HepG2 (cell line): Measurements from ENCODE around the gene GPR156. TPM values are rescaled to one million over a fixed set of nuclear protein-coding genes. Genes with fewer than 3 reads are reported as not detected.

Experiments
- ATAC-seq: fragments of 200-7000 bp; cut with Tn5 transposase; 3 replicates; pipeline ENCODE4 v1.9.1; 2020; ENCODE audit warnings: mild to moderate bottlenecking, moderate library complexity
- BruUV-seq: library from RNA; stranded (reverse); fragments of 400-500 nt; replicated peaks from 2 replicates; lab custom pipeline; 2021; lab: Mats Ljungman, UMichigan
- CTCF ChIA-PET: fragments of 300-600 bp; formaldehyde crosslinking; extraction: SDS; loops from one replicate; lab custom pipeline; 2021; ENCODE audit warnings: low total read pairs, inconsistent platforms, low intra/inter-chr PET ratio; lab: Yijun Ruan, JAX
- POLR2A ChIA-PET: fragments of 350-600 bp; sonication (Branson Sonifier 250); formaldehyde crosslinking; loops from one replicate; lab custom pipeline; 2020; ENCODE audit warnings: antibody characterized with exemption, inconsistent platforms; lab: Yijun Ruan, JAX
- DNase-seq: peaks from one replicate; pipeline ENCODE4 v3.0.0-alpha.2; 2015; ENCODE audit warnings: low spot score
- FAIRE-seq: peaks from 3 replicates; lab custom pipeline; 2011; peaks lifted over from hg19 to GRCh38; lab: Jason Lieb, UNC
- H2AFZ ChIP-seq: one replicate; pipeline ENCODE4 v1.6.1; 2011; ENCODE audit warnings: low read length, inconsistent platforms
- H3K27ac ChIP-seq: fragments of 300-600 bp; 3 replicates; pipeline ENCODE4 v1.8.0; 2011; ENCODE audit warnings: mixed run types, mild to moderate bottlenecking, mixed read lengths, low read length, inconsistent platforms; ENCODE audit not compliant: insufficient read depth; ENCODE audit errors: extremely low read length
- H3K27me3 ChIP-seq, 2 experiments: fragments of 200-600 bp in 1 of 2; 2 replicates in 1 of 2; 3 replicates in 1 of 2; pipeline versions ENCODE4 v1.6.0 to v1.8.0; 2011; ENCODE audit warnings: low read length in 2 of 2, mild to moderate bottlenecking in 2 of 2, moderate library complexity in 2 of 2, inconsistent platforms in 1 of 2; ENCODE audit not compliant: insufficient read depth in 2 of 2, control insufficient read depth in 1 of 2
- H3K36me3 ChIP-seq, 2 experiments: fragments of 200-600 bp in 1 of 2; replicated peaks in 1 of 2; 2 replicates in 1 of 2; 3 replicates in 1 of 2; pipeline versions ENCODE4 v1.5.1 to v1.8.0; 2011; ENCODE audit warnings: low read length in 2 of 2, inconsistent platforms in 1 of 2; ENCODE audit not compliant: insufficient read depth in 2 of 2, control insufficient read depth in 1 of 2
- H3K4me1 ChIP-seq: 2 replicates; pipeline ENCODE4 v1.5.1; 2012; ENCODE audit warnings: low read length, inconsistent platforms; ENCODE audit not compliant: insufficient read depth
- H3K4me2 ChIP-seq: 2 replicates; pipeline ENCODE4 v1.6.0; 2011; ENCODE audit warnings: low read depth, low read length, inconsistent platforms
- H3K4me3 ChIP-seq, 3 experiments: fragments of 200-600 bp in 1 of 3; sonication (generic), shearing (Covaris generic) in 1 of 3; replicated peaks in 1 of 3; 2 replicates each; pipeline ENCODE4 v1.5.1; 2011 to 2016; ENCODE audit warnings: low read length in 3 of 3, inconsistent platforms in 2 of 3, low read depth in 2 of 3, mild to moderate bottlenecking in 2 of 3, control low read depth in 1 of 3, mixed read lengths in 1 of 3; ENCODE audit not compliant: insufficient read depth in 1 of 3
- H3K79me2 ChIP-seq: one replicate; pipeline ENCODE4 v1.6.1; 2011; ENCODE audit warnings: low read length, inconsistent platforms; ENCODE audit not compliant: insufficient read depth
- H3K9ac ChIP-seq: 2 replicates; pipeline ENCODE4 v1.6.0; 2011; ENCODE audit warnings: mild to moderate bottlenecking, low read depth, low read length, inconsistent platforms; ENCODE audit not compliant: insufficient read depth
- H3K9me3 ChIP-seq: 2 replicates; pipeline ENCODE4 v1.5.1; 2012; ENCODE audit warnings: mild to moderate bottlenecking, low read length
- H4K20me1 ChIP-seq: 2 replicates; pipeline ENCODE4 v1.6.0; 2011; ENCODE audit warnings: inconsistent platforms, mild to moderate bottlenecking, low read length, moderate library complexity; ENCODE audit not compliant: insufficient read depth
- CREM ChIP-seq, 2 experiments: sonication (generic) in 1 of 2; formaldehyde crosslinking in 1 of 2; IDR thresholded peaks; 2 replicates each; pipeline versions ENCODE4 v1.4.0 to v1.6.1; 2016 to 2020; ENCODE audit warnings: antibody characterized with exemption in 1 of 2, mild to moderate bottlenecking in 1 of 2, missing genetic modification reagents in 1 of 2
- DBP ChIP-seq: sonication (generic); formaldehyde crosslinking; IDR thresholded peaks from 2 replicates; pipeline ENCODE4 v1.4.0; 2020; ENCODE audit warnings: missing genetic modification reagents; ENCODE audit errors: not compliant biosample characterization
- TFDP1 ChIP-seq: IDR thresholded peaks from 2 replicates; pipeline ENCODE4 v1.6.1; 2016; ENCODE audit warnings: missing compliant biosample characterization, missing genetic modification reagents, borderline replicate concordance
- TGIF2 ChIP-seq: IDR thresholded peaks from 2 replicates; pipeline ENCODE4 v1.6.1; 2016; ENCODE audit warnings: control low read depth, missing compliant biosample characterization
- ZFP37 ChIP-seq: sonication (generic); formaldehyde crosslinking; IDR thresholded peaks from 2 replicates; pipeline ENCODE4 v1.4.0; 2020; ENCODE audit warnings: missing genetic modification reagents, borderline replicate concordance
- ZNF275 ChIP-seq: sonication (generic); formaldehyde crosslinking; IDR thresholded peaks from 2 replicates; pipeline ENCODE4 v1.8.0; 2022; ENCODE audit warnings: missing genetic modification reagents, mild to moderate bottlenecking, inconsistent platforms, borderline replicate concordance
- ZNF614 ChIP-seq: IDR thresholded peaks from 2 replicates; pipeline ENCODE4 v1.6.1; 2018; ENCODE audit warnings: missing biosample characterization, missing genetic modification reagents, inconsistent platforms, borderline replicate concordance
- WGBS: methylation state at CpG from one replicate; pipeline ENCODE4 v1.1.6; 2017; ENCODE audit warnings: low lambda C conversion rate; 5-methylcytosine and 5-hydroxymethylcytosine counted together
- in situ Hi-C: cut with HindIII; loops from 2 replicates; pipeline ENCODE4 v1.10.0; 2017; ENCODE audit warnings: low pct_unique_long_range_greater_than_20kb; ENCODE audit not compliant: extremely low pct_ligation_motif_present
- intact Hi-C: fragments of 100-400 bp; cut with micrococcal nuclease; formaldehyde crosslinking; loops from one replicate; pipeline ENCODE4 v1.10.0; 2022; ENCODE audit not compliant: unreplicated experiment
- polyA plus RNA-seq, 8 experiments: library from polyadenylated mRNA; depleted of rRNA in 3 of 8; stranded (reverse) in 7 of 8; unstranded in 1 of 8; fragments of >200 nt; fragmentation: Illumina TruSeq in 4 of 8; extraction: Trizol in 4 of 8; gene quantifications; 2 replicates each; pipeline versions ENCODE4 v1.2.1 to v1.2.3, GENCODE V29; 2011 to 2016; ENCODE audit warnings: low read depth in 4 of 8, missing spikeins in 1 of 8, mixed read lengths in 1 of 8; ENCODE audit not compliant: insufficient read depth in 1 of 8
- total RNA-seq, 5 experiments: library from RNA; depleted of rRNA; stranded (reverse); fragments of >200 nt; fragmentation: Illumina TruSeq; extraction: Trizol; gene quantifications; 2 replicates each; pipeline ENCODE4 v1.2.3, GENCODE V29; 2016; ENCODE audit warnings: low read depth in 1 of 5

Gene GPR156
- total and polyA plus RNA-seq, 2 of the 13 experiments (the other 11 are each of a cell fraction or from before 2014, with no cell fraction given), result not detected

- H3K27ac ChIP-seq, result no peak overlapping the region
- no peaks in the 10 kb centered on the region for H4K20me1 ChIP-seq
- no TSS peak for BruUV-seq
- POLR2A ChIA-PET, result no interaction called here
- peaks cover 15% of the 10 kb centered on the region for H3K4me1 ChIP-seq
- TF ChIP-seq ZFP37 (CRISPR knock-in tag) (no peak), DBP (no peak), ZNF275 (CRISPR knock-in tag) (no peak), TGIF2 (CRISPR knock-in tag) (no peak), TFDP1 (CRISPR knock-in tag) (no peak), ZNF614 (CRISPR knock-in tag) (no peak), CREM (IDR thresholded peaks at IDR 0.05) (no peak), CREM (CRISPR knock-in tag; IDR thresholded peaks at IDR 0.05) (no peak)
- H3K4me3 ChIP-seq, result no peak overlapping the region
- intact Hi-C loops, result no loop called here
- CTCF ChIA-PET, result no interaction called here
- no peak overlapping the region for H3K4me2 ChIP-seq
- no peaks in the 10 kb centered on the region for H3K9me3 ChIP-seq
- no peaks in the 10 kb centered on the region for H3K79me2 ChIP-seq
- H3K36me3 ChIP-seq, result no peaks in the 10 kb centered on the region
- H2AFZ ChIP-seq, result no peak overlapping the region
- in situ Hi-C loops, result no loop called here
- ATAC-seq (no peak), FAIRE-seq (no peak), DNase-seq (no peak)
- 21% methylated on average over 5 of the region's 5 CpGs for WGBS
- no peaks in the 10 kb centered on the region; a peak in 1 of 5 replicates for H3K27me3 ChIP-seq
- H3K9ac ChIP-seq, result no peak overlapping the region
These were observed 115.6 kb downstream of the GPR156 start for GRCh38 chr3:120169407-120169806.
